GM21515 (cell line): ENCODE measurements around the gene TEX28.

Experiments used
- ATAC-seq: cut with Tn5 transposase; IDR thresholded peaks from one replicate; pipeline ENCODE4 v1.9.1; 2021; ENCODE audit not compliant: unreplicated experiment

TEX28 gene

DNA sequence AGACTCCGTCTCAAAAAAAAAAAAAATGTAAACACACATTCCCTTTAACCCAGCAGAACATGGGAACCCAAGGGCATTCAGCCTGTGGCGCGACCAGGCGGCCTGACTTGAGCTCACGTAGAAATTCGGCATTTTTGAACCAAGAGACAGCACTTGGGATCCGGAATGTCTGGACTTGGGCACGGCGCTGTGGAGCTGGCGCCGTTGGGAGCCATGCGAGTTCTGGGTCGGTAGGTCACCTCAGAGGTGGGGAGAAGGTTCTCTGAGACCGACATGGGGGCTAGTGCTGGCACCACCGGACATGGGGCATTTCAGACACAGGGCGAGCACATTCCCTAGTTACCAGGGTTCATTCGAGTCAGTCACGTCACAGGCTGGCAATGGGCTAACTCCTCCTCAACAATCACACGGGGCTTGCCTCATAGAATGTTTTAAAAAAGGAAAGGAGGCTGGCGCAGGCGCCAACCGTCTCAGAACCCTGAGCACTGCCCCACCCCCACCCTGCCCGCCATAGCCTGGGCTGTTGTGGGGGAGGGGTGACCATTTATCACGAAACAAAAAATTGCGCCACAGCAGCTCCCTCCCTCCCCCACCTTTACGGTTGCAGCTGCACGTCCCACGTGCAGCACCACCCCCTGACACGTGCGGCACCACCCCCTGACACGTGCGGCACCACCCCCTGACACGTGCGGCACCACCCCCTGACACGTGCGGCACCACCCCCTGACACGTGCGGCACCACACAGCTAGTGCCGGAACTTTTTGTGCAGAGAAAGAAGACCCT lies at the start of gene TEX28:
Gene TEX28, minus strand, starts transcription at position 334 of the 784 bp plus-strand sequence. CDS start 3,007 bp downstream, outside the sequence.
- ATAC-seq, result no peak

DNA sequence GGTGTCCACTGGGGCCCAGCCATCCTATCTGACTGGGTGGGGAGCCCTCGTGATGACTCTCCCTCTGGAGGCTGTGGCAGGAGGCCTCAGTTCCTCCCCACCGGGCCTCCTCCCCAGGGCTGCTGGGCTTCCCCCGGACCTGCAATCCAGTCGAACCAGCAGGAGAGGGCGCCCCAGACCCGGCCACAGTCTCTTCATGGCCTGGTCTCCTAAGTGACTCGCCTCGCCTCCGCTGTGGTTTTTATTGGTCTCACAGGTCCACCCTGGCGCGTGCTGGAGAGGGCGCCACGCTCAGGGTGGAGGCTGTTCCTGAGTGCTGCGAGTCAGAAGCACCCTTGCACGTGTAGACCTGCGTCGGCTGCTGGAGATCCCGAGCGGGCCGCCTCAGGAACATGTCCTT lies 48.7 kb upstream of the TEX28 start:
- peak; percentile 36 for ATAC-seq

DNA sequence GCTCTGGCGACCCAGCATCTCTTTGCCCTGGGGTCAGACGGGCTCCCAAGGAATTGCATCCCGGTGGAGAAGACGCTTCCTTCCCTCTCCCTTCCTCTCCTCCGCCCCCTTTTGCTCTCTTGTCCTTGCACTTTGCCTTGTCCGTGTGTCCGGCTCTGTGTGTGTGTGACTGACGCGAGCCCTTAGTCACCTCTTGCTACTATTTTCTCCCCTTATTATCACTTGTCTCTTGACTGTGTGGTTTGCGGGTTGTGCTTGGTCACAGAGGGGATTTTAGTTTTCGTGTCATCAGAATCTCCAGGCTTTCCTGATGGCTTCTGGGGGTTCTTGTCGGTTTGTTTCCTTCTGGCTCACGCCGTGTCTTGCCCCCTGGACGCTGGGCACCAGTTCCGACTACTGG lies 48.1 kb upstream of the TEX28 start:
- peak; percentile 8 for ATAC-seq

GRCh38 chrX:154341399-154342298 lies 46.7 kb upstream of the TEX28 start:
- peak; percentile 73 for ATAC-seq

- ATAC-seq, result no peak
These were observed 39.6 kb upstream of the TEX28 start for GRCh38 chrX:154334496-154334895.

- no peak for ATAC-seq
These were observed 38.9 kb upstream of the TEX28 start for GRCh38 chrX:154333837-154334271.

GRCh38 chrX:154333116-154333515 lies 38.2 kb upstream of the TEX28 start:
- ATAC-seq, result no peak

- ATAC-seq, result no peak
These were observed 37.6 kb upstream of the TEX28 start for GRCh38 chrX:154332561-154332960.

DNA sequence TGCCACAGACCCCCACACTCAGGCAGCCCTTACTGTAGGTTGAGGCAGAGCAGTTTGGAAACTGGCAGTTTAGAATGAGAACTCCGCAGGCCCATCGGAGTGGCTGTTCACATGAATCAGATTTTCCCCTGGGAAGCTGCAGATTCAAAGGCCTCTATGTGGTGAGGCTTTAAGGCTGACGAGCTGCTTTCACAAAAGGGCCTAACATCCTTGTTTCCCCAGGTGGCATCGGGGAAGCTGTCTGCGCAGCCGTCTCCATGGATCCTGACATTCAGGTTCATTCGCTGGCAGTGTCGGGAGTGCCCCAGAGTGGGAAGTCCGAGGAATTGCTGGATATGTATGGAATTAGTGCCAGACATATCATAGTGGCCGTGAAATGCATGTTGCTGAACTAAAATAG lies 34.4 kb upstream of the TEX28 start:
- no peak for ATAC-seq

- ATAC-seq, result no peak
These were observed 33.7 kb upstream of the TEX28 start for GRCh38 chrX:154328646-154329045.

DNA sequence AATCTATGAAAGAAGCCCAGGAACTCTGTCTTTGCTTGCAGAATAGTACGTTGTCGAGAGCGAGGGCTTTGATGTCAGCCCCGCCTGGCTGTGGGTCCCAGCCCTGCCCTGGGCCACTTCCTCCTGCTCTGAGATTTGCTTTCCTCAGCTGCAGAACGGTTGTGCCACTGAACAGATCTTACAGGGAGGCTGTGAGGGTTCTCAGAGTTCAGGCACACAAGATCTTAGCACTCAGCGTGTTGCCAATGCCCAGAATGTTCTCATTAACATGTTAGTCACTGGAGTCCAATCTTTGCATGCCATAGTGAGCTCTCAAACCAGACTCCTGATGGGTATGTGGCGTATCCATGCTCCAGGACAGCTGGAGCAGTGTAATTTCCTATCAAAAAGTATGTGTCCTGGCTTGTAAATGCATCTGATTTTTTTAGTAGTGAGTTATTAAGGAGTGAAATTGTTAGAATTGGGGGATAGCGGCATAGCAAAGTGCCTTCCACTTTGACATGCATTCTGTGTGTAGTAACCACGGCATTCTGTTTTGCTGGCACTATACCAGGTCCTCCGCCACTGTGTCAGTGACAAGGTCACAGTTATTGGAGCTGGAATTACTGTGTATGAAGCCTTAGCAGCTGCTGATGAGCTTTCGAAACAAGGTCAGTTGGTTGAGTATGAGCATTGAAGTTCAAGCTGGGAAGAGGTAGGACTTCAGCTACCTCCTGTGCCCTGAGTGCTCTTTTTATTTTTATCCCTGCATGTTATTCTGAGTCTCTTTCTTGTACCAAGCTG lies 32.3 kb upstream of the TEX28 start:
- no peak for ATAC-seq

- no peak for ATAC-seq
These were observed 30.6 kb upstream of the TEX28 start for GRCh38 chrX:154325541-154325940.

GRCh38 chrX:154323537-154323936 lies 28.6 kb upstream of the TEX28 start:
- ATAC-seq, result no peak

DNA sequence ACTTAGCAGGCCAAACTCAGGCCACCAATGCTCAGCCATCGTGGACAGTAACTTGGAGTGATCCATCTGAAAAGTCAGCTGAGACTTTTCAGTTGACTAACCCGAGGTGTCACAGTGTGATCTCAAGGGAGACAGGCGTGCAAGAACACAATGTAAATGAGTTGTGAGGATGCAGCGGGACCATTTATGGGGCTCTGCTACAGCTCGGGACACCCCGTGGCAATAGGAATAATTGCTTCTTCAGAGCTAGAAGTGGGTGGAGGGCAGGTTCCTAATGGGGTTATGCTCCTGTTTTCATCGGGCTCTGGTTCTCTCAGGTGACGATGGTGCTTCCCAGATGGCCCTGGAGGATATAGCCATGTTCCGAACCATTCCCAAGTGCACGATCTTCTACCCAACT lies 28.0 kb upstream of the TEX28 start:
- no peak for ATAC-seq

DNA sequence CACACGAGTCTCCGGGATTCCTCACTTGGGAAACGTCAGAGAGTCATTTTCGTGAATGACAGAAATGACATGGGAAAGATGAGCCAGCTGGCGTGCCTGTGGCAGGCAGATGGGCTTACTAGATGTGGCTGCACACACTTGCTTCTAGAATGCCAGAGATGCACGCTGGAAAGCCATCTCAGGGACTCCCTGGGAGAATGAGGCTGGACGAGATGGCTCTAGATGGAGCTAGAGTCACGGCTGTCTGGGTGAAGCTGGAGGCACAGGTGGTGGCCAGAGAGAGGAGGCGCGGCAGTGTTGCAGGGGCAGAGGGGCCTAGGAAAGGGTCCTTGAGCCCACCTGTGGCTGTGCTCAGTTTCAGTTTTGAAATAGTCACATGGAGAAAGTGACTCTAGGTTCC lies 26.7 kb upstream of the TEX28 start:
- ATAC-seq, result no peak

- ATAC-seq, result no peak
These were observed 26.2 kb upstream of the TEX28 start for GRCh38 chrX:154321152-154321551.

DNA sequence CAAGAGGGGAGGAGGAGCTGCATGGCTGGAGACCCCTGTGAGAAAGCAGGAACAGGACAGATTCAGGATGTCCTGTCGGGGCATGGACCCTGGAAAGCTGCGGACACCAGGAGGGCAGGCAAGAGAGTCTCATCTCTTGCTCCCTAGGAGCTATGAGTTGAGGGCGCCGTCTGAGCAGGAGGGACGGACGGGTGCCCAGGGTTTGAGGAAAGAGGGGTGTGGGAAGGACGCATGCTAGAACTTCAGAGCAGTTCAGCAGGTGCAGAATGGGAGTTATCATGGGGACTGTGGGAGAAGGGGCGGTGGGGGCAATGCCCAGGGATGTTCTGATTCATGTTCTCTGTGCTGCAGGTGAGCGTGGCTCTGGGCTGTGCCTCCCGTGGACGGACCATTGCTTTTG lies 25.5 kb upstream of the TEX28 start:
- no peak for ATAC-seq

- ATAC-seq, result no peak
These were observed 22.6 kb upstream of the TEX28 start for GRCh38 chrX:154317391-154317995.

GRCh38 chrX:154315416-154315815 lies 20.5 kb upstream of the TEX28 start:
- no peak for ATAC-seq

GRCh38 chrX:154313147-154313546 lies 18.2 kb upstream of the TEX28 start:
- ATAC-seq, result no peak

DNA sequence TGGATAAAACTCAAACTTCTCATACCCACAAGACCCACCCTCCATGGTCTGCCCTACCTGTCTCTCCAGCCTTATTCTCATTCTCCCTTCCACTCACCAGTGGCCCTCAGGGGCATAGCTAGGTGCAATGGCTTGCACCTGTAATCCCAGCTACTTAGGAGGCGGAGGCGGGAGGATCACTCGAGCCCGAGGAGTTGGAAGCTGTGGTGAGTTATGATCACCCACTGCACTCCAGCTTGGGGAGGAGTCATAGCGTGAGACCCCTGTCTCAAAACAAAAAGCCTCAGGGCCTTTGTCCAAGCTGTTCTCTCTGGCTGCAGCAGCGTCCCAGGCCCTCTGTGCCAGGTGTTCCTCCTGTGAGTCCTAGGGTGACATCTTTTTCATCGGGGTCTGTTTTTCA lies 17.2 kb upstream of the TEX28 start:
- no peak for ATAC-seq
